ENCODE measurements around the gene DPEP3. TPM values are rescaled to one million over a fixed set of nuclear protein-coding genes. Genes with fewer than 3 reads are reported as not detected.

Gene DPEP3
- total RNA-seq, 1 experiment from 2014 or later, result not detected

DNA sequence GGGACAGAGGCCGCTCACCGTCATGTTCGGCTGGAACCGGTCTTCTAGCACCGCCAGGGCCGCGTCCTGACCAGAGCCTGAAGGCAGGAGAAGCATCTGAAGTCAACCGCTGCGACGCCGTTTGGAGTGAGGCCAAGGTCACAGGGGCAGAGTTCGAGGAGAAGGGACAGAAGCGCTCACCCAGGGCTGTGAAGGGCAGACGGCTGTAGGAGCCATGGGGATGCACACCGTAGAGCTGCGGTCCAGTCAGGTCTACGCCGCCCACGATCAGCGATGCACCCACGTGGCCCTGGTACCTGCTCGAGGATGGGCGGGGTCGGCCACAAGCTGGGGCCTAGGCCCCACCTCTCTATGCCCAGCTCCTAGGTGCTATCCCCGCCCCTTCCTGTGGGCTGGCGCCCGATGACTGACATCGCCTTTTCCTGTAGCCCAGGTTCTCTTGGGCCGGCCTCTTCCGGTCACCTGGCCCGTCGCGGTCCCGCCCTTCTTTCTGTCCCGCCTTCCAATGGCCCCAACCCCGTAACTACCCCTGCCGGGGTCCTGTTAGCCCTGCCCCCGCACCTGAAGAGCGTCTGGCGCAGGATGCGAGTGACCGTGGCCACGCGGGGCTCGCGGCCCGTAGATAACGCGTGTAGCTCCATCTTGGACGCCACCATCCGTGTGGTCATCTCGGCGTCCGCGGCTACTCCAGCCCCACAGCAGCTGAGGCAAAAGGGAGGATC lies 44.7 kb downstream of the DPEP3 start:
- H3K27ac ChIP-seq (ENCODE audit: low read length), result peak overlapping the region; percentile 89
- DNase-seq, result peak; percentile 99
- H3K9ac ChIP-seq (ENCODE audit: low read length), result peak overlapping the region; percentile 98
- peaks cover 34% of the 10 kb centered on the region for H3K79me2 ChIP-seq (ENCODE audit: low read length)
- H2AFZ ChIP-seq (ENCODE audit: low read length), result no peak overlapping the region
- H3K4me1 ChIP-seq (ENCODE audit: low read length), result peaks cover 27% of the 10 kb centered on the region
- H4K20me1 ChIP-seq (ENCODE audit: insufficient read depth, low read depth, low read length), result no peaks in the 10 kb centered on the region; the same call in 1 of the 2 replicates
- H3K9me3 ChIP-seq (ENCODE audit: low read length), result no peaks in the 10 kb centered on the region
- H3K36me3 ChIP-seq (ENCODE audit: insufficient read depth, low read length), result peaks cover 19% of the 10 kb centered on the region; the same call in 1 of the 2 replicates
- H3K4me2 ChIP-seq (ENCODE audit: low read depth, low read length, poor library complexity, severe bottlenecking), result peak overlapping the region; percentile 77
- no peaks in the 10 kb centered on the region for H3K9me2 ChIP-seq (replicated peaks; ENCODE audit: insufficient read depth, low read length)
- no peaks in the 10 kb centered on the region for H3K27me3 ChIP-seq (ENCODE audit: low read length)
- H3K4me3 ChIP-seq (ENCODE audit: low read length), result peak overlapping the region; percentile 91

DNA sequence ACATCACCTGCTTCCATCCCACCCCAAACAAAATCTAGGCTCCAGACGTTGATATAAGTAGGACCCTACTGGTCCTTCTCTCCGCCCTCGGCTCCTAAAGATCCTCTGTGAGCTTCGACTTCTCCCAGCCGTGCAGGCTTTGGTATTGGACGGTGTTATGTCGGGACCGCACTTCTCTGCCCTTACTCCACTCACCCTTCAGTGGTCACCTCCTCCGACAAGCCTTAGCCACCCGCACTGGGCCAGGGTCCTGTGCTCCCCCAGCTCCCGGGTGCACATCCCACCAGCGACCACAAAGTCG lies 45.2 kb downstream of the DPEP3 start:
- H3K4me3 ChIP-seq (ENCODE audit: low read length), result peak overlapping the region; percentile 91
- peaks cover 27% of the 10 kb centered on the region for H3K4me1 ChIP-seq (ENCODE audit: low read length)
- no peaks in the 10 kb centered on the region for H3K27me3 ChIP-seq (ENCODE audit: low read length)
- no peak overlapping the region for H2AFZ ChIP-seq (ENCODE audit: low read length)
- peaks cover 19% of the 10 kb centered on the region; the same call in 1 of the 2 replicates for H3K36me3 ChIP-seq (ENCODE audit: insufficient read depth, low read length)
- peaks cover 34% of the 10 kb centered on the region for H3K79me2 ChIP-seq (ENCODE audit: low read length)
- peak overlapping the region; percentile 59 for H3K9ac ChIP-seq (ENCODE audit: low read length)
- DNase-seq, result peak; percentile 40
- no peak overlapping the region for H3K27ac ChIP-seq (ENCODE audit: low read length)
- H4K20me1 ChIP-seq (ENCODE audit: insufficient read depth, low read depth, low read length), result no peaks in the 10 kb centered on the region; the same call in 1 of the 2 replicates
- H3K4me2 ChIP-seq (ENCODE audit: low read depth, low read length, poor library complexity, severe bottlenecking), result peak overlapping the region; percentile 77
- no peaks in the 10 kb centered on the region for H3K9me3 ChIP-seq (ENCODE audit: low read length)
- H3K9me2 ChIP-seq (replicated peaks; ENCODE audit: insufficient read depth, low read length), result no peaks in the 10 kb centered on the region

DNA sequence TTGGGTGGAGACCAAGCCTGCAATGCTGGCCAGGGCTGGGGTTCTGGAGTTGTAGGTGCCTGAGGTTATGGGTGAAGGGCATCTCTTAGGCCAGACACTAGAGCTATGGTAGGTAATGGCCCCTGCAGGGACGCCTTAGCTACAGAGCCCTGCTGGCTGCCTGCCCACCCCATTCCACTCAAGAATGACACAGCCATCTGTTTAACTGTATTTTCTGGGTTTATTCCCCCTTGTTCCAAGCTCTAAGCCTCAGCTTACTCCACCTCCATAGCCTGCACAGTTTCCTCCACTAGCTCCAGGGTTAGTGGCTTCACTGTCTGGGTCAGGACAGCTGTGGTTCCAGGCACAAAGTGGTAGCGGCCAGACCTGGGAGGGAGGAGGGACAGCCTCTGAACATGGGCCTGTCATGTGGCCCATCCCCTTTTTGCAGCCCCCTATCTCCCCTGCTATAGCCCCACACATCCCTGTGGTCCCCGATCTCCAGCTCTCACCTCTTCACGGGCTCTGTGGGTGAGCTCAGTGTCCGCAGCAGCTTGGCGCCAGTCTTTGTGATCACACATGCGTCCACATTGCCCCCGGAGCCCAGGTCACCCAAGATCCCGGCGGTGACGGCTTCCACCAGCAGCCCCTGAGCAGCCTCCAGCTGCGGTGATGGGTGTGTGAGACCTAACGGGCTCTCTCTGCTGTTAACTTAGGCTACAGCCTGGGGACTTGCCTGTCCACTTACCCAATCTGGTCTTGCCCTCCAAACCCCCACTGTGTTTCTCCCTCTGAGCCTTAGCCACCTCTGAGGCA lies 45.8 kb downstream of the DPEP3 start:
- peaks cover 19% of the 10 kb centered on the region; the same call in 1 of the 2 replicates for H3K36me3 ChIP-seq (ENCODE audit: insufficient read depth, low read length)
- peak overlapping the region; percentile 91 for H3K4me3 ChIP-seq (ENCODE audit: low read length)
- no peaks in the 10 kb centered on the region; the same call in 1 of the 2 replicates for H4K20me1 ChIP-seq (ENCODE audit: insufficient read depth, low read depth, low read length)
- peaks cover 34% of the 10 kb centered on the region for H3K79me2 ChIP-seq (ENCODE audit: low read length)
- no peak overlapping the region for H3K27ac ChIP-seq (ENCODE audit: low read length)
- H3K9me3 ChIP-seq (ENCODE audit: low read length), result no peaks in the 10 kb centered on the region
- no peak for DNase-seq
- H3K4me2 ChIP-seq (ENCODE audit: low read depth, low read length, poor library complexity, severe bottlenecking), result peak overlapping the region; percentile 77
- peaks cover 27% of the 10 kb centered on the region for H3K4me1 ChIP-seq (ENCODE audit: low read length)
- no peaks in the 10 kb centered on the region for H3K9me2 ChIP-seq (replicated peaks; ENCODE audit: insufficient read depth, low read length)
- peak overlapping the region; percentile 59 for H3K9ac ChIP-seq (ENCODE audit: low read length)
- H3K27me3 ChIP-seq (ENCODE audit: low read length), result no peaks in the 10 kb centered on the region
- H2AFZ ChIP-seq (ENCODE audit: low read length), result no peak overlapping the region

DNA sequence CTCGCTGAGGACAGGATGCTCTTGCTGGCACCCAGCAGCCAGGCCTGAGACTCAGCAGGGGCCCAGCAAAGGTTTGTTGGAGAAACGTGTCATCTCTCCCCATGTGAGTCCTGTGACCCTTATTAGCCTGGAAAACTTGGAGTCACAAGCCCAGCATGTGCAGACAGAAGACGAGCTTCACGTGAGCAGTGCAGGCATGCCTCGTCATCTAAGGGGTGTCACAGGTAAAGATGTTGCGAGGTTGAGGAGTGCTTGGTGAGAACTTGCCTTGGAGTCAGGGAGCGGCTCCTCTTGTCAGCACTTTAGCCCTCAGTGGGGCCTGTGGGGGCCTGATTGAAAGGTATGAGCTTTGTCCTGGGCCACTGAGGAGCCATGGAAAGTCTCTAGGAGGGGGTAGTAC lies 46.5 kb downstream of the DPEP3 start:
- no peak overlapping the region for H3K27ac ChIP-seq (ENCODE audit: low read length)
- peaks cover 30% of the 10 kb centered on the region for H3K79me2 ChIP-seq (ENCODE audit: low read length)
- H3K36me3 ChIP-seq (ENCODE audit: insufficient read depth, low read length), result peaks cover 19% of the 10 kb centered on the region; the same call in 1 of the 2 replicates
- no peak overlapping the region for H2AFZ ChIP-seq (ENCODE audit: low read length)
- H3K4me1 ChIP-seq (ENCODE audit: low read length), result peaks cover 27% of the 10 kb centered on the region
- H3K4me3 ChIP-seq (ENCODE audit: low read length), result no peak overlapping the region
- no peak for DNase-seq
- H3K27me3 ChIP-seq (ENCODE audit: low read length), result no peaks in the 10 kb centered on the region
- H3K4me2 ChIP-seq (ENCODE audit: low read depth, low read length, poor library complexity, severe bottlenecking), result no peak overlapping the region
- no peak overlapping the region for H3K9ac ChIP-seq (ENCODE audit: low read length)
- H3K9me2 ChIP-seq (replicated peaks; ENCODE audit: insufficient read depth, low read length), result no peaks in the 10 kb centered on the region
- H3K9me3 ChIP-seq (ENCODE audit: low read length), result no peaks in the 10 kb centered on the region
- H4K20me1 ChIP-seq (ENCODE audit: insufficient read depth, low read depth, low read length), result no peaks in the 10 kb centered on the region

DNA sequence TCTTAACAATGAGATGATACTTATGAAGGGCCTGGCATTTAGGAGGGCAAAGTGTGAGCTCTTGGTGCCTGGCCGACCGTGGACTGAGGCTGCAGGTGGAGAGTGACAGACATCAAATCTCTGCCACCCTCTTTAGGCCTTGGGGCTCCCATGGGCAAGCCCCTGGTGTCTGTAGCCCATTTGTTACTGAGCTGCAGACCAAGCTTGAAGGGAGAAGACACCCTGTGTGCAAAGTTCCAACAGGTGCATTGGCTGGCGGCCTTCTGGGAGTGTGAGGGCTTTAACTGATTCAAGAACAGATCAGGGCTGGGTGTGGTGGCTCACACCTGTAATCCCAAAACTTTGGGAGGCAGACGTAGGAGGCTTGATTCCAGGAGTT lies 47.8 kb downstream of the DPEP3 start:
- peaks cover 20% of the 10 kb centered on the region for H3K4me1 ChIP-seq (ENCODE audit: low read length)
- H3K4me3 ChIP-seq (ENCODE audit: low read length), result no peak overlapping the region
- no peaks in the 10 kb centered on the region for H3K9me3 ChIP-seq (ENCODE audit: low read length)
- no peaks in the 10 kb centered on the region for H3K27me3 ChIP-seq (ENCODE audit: low read length)
- H3K36me3 ChIP-seq (ENCODE audit: insufficient read depth, low read length), result peaks cover 19% of the 10 kb centered on the region; the same call in 1 of the 2 replicates
- H3K79me2 ChIP-seq (ENCODE audit: low read length), result peaks cover 24% of the 10 kb centered on the region
- no peak overlapping the region for H2AFZ ChIP-seq (ENCODE audit: low read length)
- no peaks in the 10 kb centered on the region for H3K9me2 ChIP-seq (replicated peaks; ENCODE audit: insufficient read depth, low read length)
- H3K4me2 ChIP-seq (ENCODE audit: low read depth, low read length, poor library complexity, severe bottlenecking), result no peak overlapping the region
- DNase-seq, result no peak
- no peak overlapping the region for H3K27ac ChIP-seq (ENCODE audit: low read length)
- no peak overlapping the region for H3K9ac ChIP-seq (ENCODE audit: low read length)
- H4K20me1 ChIP-seq (ENCODE audit: insufficient read depth, low read depth, low read length), result no peaks in the 10 kb centered on the region

DNA sequence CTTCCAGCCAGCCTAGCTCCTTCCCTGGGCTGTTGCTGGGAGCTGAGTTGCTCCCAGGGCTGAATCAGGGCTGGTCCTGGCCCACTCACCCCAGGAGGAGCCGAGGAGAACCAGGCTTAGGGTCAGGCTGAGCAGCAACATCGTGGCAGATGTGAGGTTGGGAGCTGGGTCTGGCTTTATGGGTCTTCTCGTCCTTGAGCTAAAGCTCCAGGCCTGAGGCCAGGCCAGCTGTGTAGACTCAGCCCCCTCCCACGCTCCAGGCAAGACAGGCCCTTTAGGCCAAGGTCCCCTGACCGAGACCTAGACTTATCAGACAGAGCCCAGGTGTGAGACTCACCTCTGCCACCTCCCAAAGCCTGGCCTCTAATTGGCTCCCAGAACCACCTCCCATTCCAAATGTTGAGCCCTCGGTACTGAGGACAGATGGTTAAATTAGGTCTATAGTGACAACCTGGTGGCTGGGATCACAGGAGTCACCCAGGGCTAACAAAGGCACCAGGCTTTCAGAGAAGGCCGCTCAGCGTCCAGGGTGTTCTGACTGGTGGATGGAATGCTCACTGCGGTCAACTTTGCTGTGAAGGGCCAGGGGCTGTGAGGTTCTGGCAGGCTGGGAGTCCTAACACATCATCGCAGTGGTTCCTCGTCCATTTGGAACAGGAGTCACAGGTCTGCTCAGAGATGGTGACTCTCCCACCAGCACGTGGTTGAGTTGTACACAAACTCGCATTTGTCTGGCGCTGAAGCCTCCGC lies 48.4 kb downstream of the DPEP3 start, which contains the start of gene CTRL:
Gene CTRL, minus strand, starts transcription at position 151 of the 750 bp plus-strand sequence. Its CDS starts 10 bp downstream, at position 141.
- no peak within 1 kb of the TSS for H3K4me2 ChIP-seq (ENCODE audit: low read depth, low read length, poor library complexity, severe bottlenecking)
- no peak within 1 kb of the TSS for H3K27ac ChIP-seq (ENCODE audit: low read length)
- no peak within 1 kb of the TSS for H2AFZ ChIP-seq (ENCODE audit: low read length)
- H3K9me3 ChIP-seq (ENCODE audit: low read length), result no peaks in the 10 kb centered on the region
- H3K79me2 ChIP-seq (ENCODE audit: low read length), result peaks cover 19% of the 10 kb centered on the region
- no peak within 1 kb of the TSS for H3K4me3 ChIP-seq (ENCODE audit: low read length)
- H3K9me2 ChIP-seq (replicated peaks; ENCODE audit: insufficient read depth, low read length), result no peaks in the 10 kb centered on the region
- H3K4me1 ChIP-seq (ENCODE audit: low read length), result peaks cover 15% of the 10 kb centered on the region
- peak; percentile 39 for DNase-seq
- no peaks in the 10 kb centered on the region for H4K20me1 ChIP-seq (ENCODE audit: insufficient read depth, low read depth, low read length)
- no peak within 1 kb of the TSS for H3K9ac ChIP-seq (ENCODE audit: low read length)
- no peaks in the 10 kb centered on the region for H3K27me3 ChIP-seq (ENCODE audit: low read length)
- peaks cover 19% of the 10 kb centered on the region; the same call in 1 of the 2 replicates for H3K36me3 ChIP-seq (ENCODE audit: insufficient read depth, low read length)

DNA sequence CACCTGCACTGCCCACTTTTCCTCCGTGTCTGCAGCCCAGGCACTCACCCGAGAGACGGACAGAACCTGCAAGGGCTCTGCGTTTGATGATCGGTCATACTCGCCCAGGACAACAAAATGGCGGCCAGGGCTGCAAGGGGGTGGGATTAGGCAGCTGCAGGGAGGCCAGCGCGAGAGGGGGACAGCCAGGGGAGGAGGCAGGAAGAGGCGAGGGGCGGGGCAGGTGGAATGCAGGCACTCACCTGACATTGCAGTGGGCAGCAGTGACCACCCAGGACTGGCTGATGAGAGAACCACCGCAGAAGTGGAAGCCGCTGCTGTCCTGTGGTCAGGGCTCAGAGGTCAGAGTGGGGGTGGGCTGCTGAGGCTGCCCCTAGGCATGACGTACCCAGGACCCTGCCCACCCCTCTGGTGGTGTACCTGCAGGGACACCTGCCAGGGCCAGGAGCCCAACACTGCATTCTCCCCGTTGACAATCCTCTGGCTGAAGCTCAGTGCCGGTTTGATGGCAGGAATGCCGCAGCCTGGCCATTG lies 49.6 kb downstream of the DPEP3 start:
- Histone ChIP-seq H3K4me3 (ENCODE audit: low read length) (no peak overlapping the region), H3K9ac (ENCODE audit: low read length) (no peak overlapping the region), H3K4me2 (ENCODE audit: low read depth, low read length, poor library complexity, severe bottlenecking) (no peak overlapping the region), H4K20me1 (ENCODE audit: insufficient read depth, low read depth, low read length) (no peaks in the 10 kb centered on the region), H3K4me1 (ENCODE audit: low read length) (peaks cover 26% of the 10 kb centered on the region), H3K27me3 (ENCODE audit: low read length) (no peaks in the 10 kb centered on the region), H3K79me2 (ENCODE audit: low read length) (peaks cover 9% of the 10 kb centered on the region), H3K9me3 (ENCODE audit: low read length) (no peaks in the 10 kb centered on the region), H3K27ac (ENCODE audit: low read length) (no peak overlapping the region), H2AFZ (ENCODE audit: low read length) (no peak overlapping the region), H3K36me3 (ENCODE audit: insufficient read depth, low read length) (peaks cover 19% of the 10 kb centered on the region; the same call in 1 of the 2 replicates), H3K9me2 (replicated peaks; ENCODE audit: insufficient read depth, low read length) (no peaks in the 10 kb centered on the region)
- no peak for DNase-seq

All from Karpas-422 (cell line).